ENCODE data around the gene DMAP1. TPM values are rescaled to one million over a fixed set of nuclear protein-coding genes. Genes with fewer than 3 reads are reported as not detected.
A peak's percentile ranks its signal among the peaks of the same experiment; 100 is the strongest.

The DMAP1 gene
- total and polyA plus RNA-seq, 9 of the 15 experiments (the other 6 are each of a cell fraction or from before 2014, with no cell fraction given): 1.5 to 51.2 (median 30.3) TPM

DNA sequence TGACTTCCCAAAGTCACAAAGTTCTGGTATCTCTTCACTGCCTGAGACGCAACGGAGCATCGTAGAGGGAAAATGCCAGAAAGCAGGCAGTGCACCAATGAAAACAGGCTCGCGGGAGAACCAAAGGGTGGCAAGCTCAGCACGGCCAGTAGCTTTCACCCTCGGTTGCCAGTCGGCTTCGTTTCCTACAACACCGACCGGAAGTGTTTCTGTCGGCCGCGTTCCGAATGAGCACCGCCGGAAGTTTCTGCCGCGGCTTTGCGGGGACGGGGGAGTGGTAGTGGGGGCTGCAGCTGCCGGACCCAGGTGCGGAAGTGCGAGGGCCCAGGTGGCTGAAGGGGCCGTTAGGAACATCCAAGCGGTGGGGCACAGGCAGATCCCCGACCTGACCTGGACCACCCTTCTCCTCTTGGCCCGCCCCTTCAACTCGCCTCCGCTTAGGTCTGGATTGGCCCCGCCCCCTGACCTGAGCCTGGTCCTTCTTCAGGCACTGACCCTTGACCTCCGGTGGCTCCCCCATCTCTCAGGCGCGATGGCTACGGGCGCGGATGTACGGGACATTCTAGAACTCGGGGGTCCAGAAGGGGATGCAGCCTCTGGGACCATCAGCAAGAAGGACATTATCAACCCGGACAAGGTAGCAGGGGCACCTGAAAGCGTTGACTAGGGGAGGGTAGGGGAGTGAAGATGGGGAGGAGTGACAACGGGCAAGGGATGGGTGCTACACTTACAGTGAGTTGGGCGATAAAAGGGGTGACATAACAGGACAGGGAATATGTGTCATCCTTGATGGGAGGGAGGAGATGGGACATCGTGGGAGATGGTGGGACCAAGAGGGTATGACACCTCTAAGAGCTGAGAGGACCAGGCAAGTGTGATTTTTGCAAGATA is at the start of gene DMAP1 (continued):
- TF ChIP-seq, protein P1, sequence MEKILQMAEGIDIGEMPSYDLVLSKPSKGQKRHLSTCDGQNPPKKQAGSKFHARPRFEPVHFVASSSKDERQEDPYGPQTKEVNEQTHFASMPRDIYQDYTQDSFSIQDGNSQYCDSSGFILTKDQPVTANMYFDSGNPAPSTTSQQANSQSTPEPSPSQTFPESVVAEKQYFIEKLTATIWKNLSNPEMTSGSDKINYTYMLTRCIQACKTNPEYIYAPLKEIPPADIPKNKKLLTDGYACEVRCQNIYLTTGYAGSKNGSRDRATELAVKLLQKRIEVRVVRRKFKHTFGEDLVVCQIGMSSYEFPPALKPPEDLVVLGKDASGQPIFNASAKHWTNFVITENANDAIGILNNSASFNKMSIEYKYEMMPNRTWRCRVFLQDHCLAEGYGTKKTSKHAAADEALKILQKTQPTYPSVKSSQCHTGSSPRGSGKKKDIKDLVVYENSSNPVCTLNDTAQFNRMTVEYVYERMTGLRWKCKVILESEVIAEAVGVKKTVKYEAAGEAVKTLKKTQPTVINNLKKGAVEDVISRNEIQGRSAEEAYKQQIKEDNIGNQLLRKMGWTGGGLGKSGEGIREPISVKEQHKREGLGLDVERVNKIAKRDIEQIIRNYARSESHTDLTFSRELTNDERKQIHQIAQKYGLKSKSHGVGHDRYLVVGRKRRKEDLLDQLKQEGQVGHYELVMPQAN (IDR thresholded peaks at IDR 0.05; ENCODE audit: borderline replicate concordance): no peak
- TF ChIP-seq GABPA (tag; conservative IDR thresholded peaks at IDR 0.05; ENCODE audit: low read depth) (peak; percentile 100), CREB1 (IDR thresholded peaks at IDR 0.05) (peak; percentile 44; the same call in 1 of the 2 replicates), CREB1 (CRISPR knock-in tag; IDR thresholded peaks at IDR 0.05) (peak; percentile 66; the same call in 1 of the 2 replicates), MCM2 (IDR thresholded peaks at IDR 0.05; ENCODE audit: low read depth) (no peak), TBL1XR1 (IDR thresholded peaks at IDR 0.05; ENCODE audit: low read length in 2 of 2) (peak; percentile 63 to 79; a peak in 3 of 4 replicates), ARID1B (IDR thresholded peaks at IDR 0.05) (peak; percentile 39; the same call in 1 of the 2 replicates), RBM14 (IDR thresholded peaks at IDR 0.05; ENCODE audit: borderline replicate concordance, insufficient read depth, low read depth, low read length) (0 out of 2 replicates have a peak, but pooled peaks have one; percentile 57), CSDE1 (IDR thresholded peaks at IDR 0.05) (0 out of 4 replicates have a peak, but pooled peaks of 1 of the 2 experiments have one; percentile 44), NFE2 (IDR thresholded peaks at IDR 0.05; ENCODE audit: low read depth) (peak; percentile 32; the same call in 1 of the 2 replicates), KDM1A (IDR thresholded peaks at IDR 0.05) (peak in 1 of 2 experiments; percentile 50; a peak in 1 of 4 replicates), HDAC2 (IDR thresholded peaks at IDR 0.05) (peak; percentile 82; the same call in 1 of the 2 replicates)
- TF ChIP-seq, protein P2, sequence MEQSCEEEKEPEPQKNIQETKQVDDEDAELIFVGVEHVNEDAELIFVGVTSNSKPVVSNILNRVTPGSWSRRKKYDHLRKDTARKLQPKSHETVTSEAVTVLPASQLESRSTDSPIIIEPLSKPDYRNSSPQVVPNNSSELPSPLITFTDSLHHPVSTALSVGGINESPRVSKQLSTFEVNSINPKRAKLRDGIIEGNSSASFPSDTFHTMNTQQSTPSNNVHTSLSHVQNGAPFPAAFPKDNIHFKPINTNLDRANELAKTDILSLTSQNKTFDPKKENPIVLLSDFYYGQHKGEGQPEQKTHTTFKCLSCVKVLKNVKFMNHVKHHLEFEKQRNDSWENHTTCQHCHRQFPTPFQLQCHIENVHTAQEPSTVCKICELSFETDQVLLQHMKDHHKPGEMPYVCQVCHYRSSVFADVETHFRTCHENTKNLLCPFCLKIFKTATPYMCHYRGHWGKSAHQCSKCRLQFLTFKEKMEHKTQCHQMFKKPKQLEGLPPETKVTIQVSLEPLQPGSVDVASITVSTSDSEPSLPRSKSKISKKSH (CRISPR knock-in tag; IDR thresholded peaks at IDR 0.05): no peak
- TF ChIP-seq, protein P3, sequence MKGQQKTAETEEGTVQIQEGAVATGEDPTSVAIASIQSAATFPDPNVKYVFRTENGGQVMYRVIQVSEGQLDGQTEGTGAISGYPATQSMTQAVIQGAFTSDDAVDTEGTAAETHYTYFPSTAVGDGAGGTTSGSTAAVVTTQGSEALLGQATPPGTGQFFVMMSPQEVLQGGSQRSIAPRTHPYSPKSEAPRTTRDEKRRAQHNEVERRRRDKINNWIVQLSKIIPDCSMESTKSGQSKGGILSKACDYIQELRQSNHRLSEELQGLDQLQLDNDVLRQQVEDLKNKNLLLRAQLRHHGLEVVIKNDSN (CRISPR knock-in tag; IDR thresholded peaks at IDR 0.05): no peak
- TF ChIP-seq, protein P4, sequence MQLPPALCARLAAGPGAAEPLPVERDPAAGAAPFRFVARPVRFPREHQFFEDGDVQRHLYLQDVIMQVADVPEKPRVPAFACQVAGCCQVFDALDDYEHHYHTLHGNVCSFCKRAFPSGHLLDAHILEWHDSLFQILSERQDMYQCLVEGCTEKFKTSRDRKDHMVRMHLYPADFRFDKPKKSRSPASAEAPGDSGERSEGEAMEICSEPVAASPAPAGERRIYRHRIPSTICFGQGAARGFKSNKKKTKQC (CRISPR knock-in tag; IDR thresholded peaks at IDR 0.05): peak; percentile 85
- TF ChIP-seq, protein P5, sequence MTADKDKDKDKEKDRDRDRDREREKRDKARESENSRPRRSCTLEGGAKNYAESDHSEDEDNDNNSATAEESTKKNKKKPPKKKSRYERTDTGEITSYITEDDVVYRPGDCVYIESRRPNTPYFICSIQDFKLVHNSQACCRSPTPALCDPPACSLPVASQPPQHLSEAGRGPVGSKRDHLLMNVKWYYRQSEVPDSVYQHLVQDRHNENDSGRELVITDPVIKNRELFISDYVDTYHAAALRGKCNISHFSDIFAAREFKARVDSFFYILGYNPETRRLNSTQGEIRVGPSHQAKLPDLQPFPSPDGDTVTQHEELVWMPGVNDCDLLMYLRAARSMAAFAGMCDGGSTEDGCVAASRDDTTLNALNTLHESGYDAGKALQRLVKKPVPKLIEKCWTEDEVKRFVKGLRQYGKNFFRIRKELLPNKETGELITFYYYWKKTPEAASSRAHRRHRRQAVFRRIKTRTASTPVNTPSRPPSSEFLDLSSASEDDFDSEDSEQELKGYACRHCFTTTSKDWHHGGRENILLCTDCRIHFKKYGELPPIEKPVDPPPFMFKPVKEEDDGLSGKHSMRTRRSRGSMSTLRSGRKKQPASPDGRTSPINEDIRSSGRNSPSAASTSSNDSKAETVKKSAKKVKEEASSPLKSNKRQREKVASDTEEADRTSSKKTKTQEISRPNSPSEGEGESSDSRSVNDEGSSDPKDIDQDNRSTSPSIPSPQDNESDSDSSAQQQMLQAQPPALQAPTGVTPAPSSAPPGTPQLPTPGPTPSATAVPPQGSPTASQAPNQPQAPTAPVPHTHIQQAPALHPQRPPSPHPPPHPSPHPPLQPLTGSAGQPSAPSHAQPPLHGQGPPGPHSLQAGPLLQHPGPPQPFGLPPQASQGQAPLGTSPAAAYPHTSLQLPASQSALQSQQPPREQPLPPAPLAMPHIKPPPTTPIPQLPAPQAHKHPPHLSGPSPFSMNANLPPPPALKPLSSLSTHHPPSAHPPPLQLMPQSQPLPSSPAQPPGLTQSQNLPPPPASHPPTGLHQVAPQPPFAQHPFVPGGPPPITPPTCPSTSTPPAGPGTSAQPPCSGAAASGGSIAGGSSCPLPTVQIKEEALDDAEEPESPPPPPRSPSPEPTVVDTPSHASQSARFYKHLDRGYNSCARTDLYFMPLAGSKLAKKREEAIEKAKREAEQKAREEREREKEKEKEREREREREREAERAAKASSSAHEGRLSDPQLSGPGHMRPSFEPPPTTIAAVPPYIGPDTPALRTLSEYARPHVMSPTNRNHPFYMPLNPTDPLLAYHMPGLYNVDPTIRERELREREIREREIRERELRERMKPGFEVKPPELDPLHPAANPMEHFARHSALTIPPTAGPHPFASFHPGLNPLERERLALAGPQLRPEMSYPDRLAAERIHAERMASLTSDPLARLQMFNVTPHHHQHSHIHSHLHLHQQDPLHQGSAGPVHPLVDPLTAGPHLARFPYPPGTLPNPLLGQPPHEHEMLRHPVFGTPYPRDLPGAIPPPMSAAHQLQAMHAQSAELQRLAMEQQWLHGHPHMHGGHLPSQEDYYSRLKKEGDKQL (CRISPR knock-in tag; IDR thresholded peaks at IDR 0.05; ENCODE audit: borderline replicate concordance): no peak

Data from K562 (cell line).